ENCODE data around the gene AP3B1. TPM values are rescaled to one million over a fixed set of nuclear protein-coding genes. Genes with fewer than 3 reads are reported as not detected.

AP3B1 gene
- total RNA-seq, 1 donor from 2014 or later = 60.4 TPM

- Mint-ChIP-seq H3K27ac (ENCODE audit: unreplicated experiment) (no peak overlapping the region), H3K4me3 (ENCODE audit: unreplicated experiment) (no peak overlapping the region), H3K27me3 (ENCODE audit: low read depth) (no peaks in the 10 kb centered on the region), H3K36me3 (ENCODE audit: low read depth) (peaks cover 11% of the 10 kb centered on the region), H3K4me1 (ENCODE audit: low read depth) (peaks cover 12% of the 10 kb centered on the region), H3K9me3 (ENCODE audit: low read depth) (no peaks in the 10 kb centered on the region)
- TF ChIP-seq CTCF (IDR thresholded peaks at IDR 0.05) = no peak
- no peak for DNase-seq (ENCODE audit: low spot score)
Observed at GRCh38 chr5:78265163-78265562, 29.3 kb downstream of the AP3B1 start.

- no peaks in the 10 kb centered on the region for H3K27me3 Mint-ChIP-seq (ENCODE audit: low read depth)
- H3K36me3 Mint-ChIP-seq (ENCODE audit: low read depth) = peaks cover 11% of the 10 kb centered on the region
- H3K4me3 Mint-ChIP-seq (ENCODE audit: unreplicated experiment) = no peak overlapping the region
- peaks cover 12% of the 10 kb centered on the region for H3K4me1 Mint-ChIP-seq (ENCODE audit: low read depth)
- TF ChIP-seq CTCF (IDR thresholded peaks at IDR 0.05) = no peak
- H3K9me3 Mint-ChIP-seq (ENCODE audit: low read depth) = no peaks in the 10 kb centered on the region
- H3K27ac Mint-ChIP-seq (ENCODE audit: unreplicated experiment) = no peak overlapping the region
- no peak for DNase-seq (ENCODE audit: low spot score)
Observed at GRCh38 chr5:78264600-78264999, 29.9 kb downstream of the AP3B1 start.

- Mint-ChIP-seq H3K9me3 (ENCODE audit: low read depth) (peaks cover 11% of the 10 kb centered on the region), H3K4me3 (ENCODE audit: unreplicated experiment) (no peak overlapping the region), H3K27ac (ENCODE audit: unreplicated experiment) (no peak overlapping the region), H3K4me1 (ENCODE audit: low read depth) (peaks cover 3% of the 10 kb centered on the region), H3K36me3 (ENCODE audit: low read depth) (peaks cover 23% of the 10 kb centered on the region), H3K27me3 (ENCODE audit: low read depth) (no peaks in the 10 kb centered on the region)
- no peak for TF ChIP-seq CTCF (IDR thresholded peaks at IDR 0.05)
- DNase-seq (ENCODE audit: low spot score) = no peak
Observed at GRCh38 chr5:78260771-78261170, 33.7 kb downstream of the AP3B1 start.

- Mint-ChIP-seq H3K9me3 (ENCODE audit: low read depth) (peaks cover 11% of the 10 kb centered on the region), H3K4me3 (ENCODE audit: unreplicated experiment) (no peak overlapping the region), H3K36me3 (ENCODE audit: low read depth) (peaks cover 14% of the 10 kb centered on the region), H3K27me3 (ENCODE audit: low read depth) (no peaks in the 10 kb centered on the region), H3K4me1 (ENCODE audit: low read depth) (peaks cover 20% of the 10 kb centered on the region), H3K27ac (ENCODE audit: unreplicated experiment) (no peak overlapping the region)
- no peak for TF ChIP-seq CTCF (IDR thresholded peaks at IDR 0.05)
- no peak for DNase-seq (ENCODE audit: low spot score)
Observed at GRCh38 chr5:78253201-78253600, 41.3 kb downstream of the AP3B1 start.

- H3K4me1 Mint-ChIP-seq (ENCODE audit: low read depth) = peaks cover 20% of the 10 kb centered on the region
- no peak for DNase-seq (ENCODE audit: low spot score)
- H3K36me3 Mint-ChIP-seq (ENCODE audit: low read depth) = peaks cover 10% of the 10 kb centered on the region
- H3K27me3 Mint-ChIP-seq (ENCODE audit: low read depth) = no peaks in the 10 kb centered on the region
- H3K9me3 Mint-ChIP-seq (ENCODE audit: low read depth) = peaks cover 6% of the 10 kb centered on the region
- no peak overlapping the region for H3K4me3 Mint-ChIP-seq (ENCODE audit: unreplicated experiment)
- no peak for TF ChIP-seq CTCF (IDR thresholded peaks at IDR 0.05)
- H3K27ac Mint-ChIP-seq (ENCODE audit: unreplicated experiment) = no peak overlapping the region
Observed at GRCh38 chr5:78252715-78253114, 41.8 kb downstream of the AP3B1 start.
